Fibroblast of skin of abdomen (primary cell): ENCODE measurements around the gene SASH1.
A peak's percentile ranks its signal among the peaks of the same experiment; 100 is the strongest.
"Not testable (repeated sequence)": the region's sequence is repeated elsewhere in the genome, so short reads cannot be mapped to it uniquely, and the experiment has no call there.

ENCODE experiments used
- DNase-seq: peaks from one replicate; pipeline ENCODE4 v3.0.0-alpha.2; 2013

Gene SASH1

GRCh38 chr6:148370176-148370575 lies 27.5 kb downstream of the SASH1 start:
- no peak for DNase-seq

- no peak for DNase-seq
These were observed 31.6 kb downstream of the SASH1 start for GRCh38 chr6:148374040-148374774.

DNA sequence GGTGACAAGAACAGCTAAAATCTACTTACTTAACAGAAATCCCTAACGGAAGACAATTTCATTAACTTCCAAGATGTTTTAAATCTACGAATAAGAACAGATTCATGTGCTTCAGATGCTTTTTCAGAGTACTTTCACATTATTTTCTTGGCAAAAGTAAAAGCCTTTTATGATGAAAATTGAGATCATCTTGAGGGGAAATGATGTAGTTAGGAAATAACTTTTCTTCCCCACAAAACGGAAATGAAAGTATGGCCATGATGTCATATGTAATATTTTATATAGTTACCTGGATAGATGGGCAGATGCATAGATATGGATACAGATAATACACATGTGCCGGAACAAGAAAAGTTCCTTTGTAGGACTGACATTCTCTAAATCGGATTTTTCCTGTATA lies 32.8 kb downstream of the SASH1 start:
- DNase-seq: no peak

DNA sequence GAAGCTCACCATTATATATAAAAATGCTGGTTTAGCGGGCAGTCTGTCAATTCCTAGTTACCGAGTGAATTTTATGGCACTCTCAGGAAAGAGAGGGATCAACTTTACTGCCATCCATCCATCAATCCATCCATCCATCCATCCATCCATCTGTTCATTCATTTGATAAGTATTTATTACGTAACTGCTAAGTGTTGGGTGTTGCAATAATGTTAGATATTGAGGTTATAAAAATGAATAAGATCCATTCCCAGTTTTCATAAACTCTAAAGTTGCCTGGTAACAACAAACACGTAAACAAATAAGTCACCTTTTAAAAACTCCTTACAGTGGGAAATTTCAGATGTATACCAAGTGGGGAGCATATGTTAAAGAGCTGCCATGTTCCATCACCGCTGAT lies 36.8 kb downstream of the SASH1 start:
- no peak for DNase-seq

DNA sequence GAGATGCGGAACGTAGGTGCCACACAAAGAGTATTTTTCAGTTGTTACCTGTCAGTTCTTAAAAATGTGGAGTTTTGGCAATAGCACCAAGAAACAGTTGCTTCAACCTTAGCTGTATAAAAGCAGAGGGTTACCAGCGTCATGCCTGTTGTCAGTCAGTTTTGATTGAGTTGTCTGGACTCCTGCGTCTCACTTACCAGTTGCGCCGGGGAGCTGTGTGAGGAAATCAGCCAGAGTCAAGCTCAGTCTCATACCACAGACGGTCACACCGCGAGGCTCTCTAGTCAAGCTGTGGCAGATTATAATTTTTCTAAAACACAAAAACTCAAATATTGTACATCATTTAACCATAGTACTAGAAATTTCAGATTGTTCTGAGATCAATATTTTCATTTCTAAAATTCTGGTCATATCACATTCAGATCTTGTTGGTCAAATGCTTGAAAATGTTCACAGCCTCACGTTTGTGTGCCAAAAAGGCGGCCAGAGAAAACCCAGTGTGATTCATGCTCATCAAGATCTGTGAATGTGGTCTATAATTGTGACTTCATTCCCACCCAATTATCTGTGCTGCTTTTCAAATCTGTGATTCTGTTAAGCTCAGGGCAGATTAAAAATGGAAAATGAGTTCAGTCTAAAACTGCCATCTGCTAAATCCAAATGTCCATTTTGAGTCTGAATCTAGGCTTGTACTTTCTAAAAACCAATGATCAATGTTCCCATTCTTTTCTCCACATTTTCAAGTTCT lies 37.5 kb downstream of the SASH1 start:
- DNase-seq: peak; percentile 31

- not testable (repeated sequence) for DNase-seq
These were observed 39.4 kb downstream of the SASH1 start for GRCh38 chr6:148382051-148382450.

- no peak for DNase-seq
These were observed 40.2 kb downstream of the SASH1 start for GRCh38 chr6:148382861-148383260.

- no peak for DNase-seq
These were observed 41.2 kb downstream of the SASH1 start for GRCh38 chr6:148383658-148384368.

GRCh38 chr6:148385379-148385778 lies 42.7 kb downstream of the SASH1 start:
- DNase-seq: no peak

- DNase-seq: no peak
These were observed 45.9 kb downstream of the SASH1 start for GRCh38 chr6:148388521-148388920.

GRCh38 chr6:148389086-148389485 lies 46.4 kb downstream of the SASH1 start:
- DNase-seq: no peak

GRCh38 chr6:148389917-148390316 lies 47.3 kb downstream of the SASH1 start:
- no peak for DNase-seq

- not testable (repeated sequence) for DNase-seq
These were observed 49.5 kb downstream of the SASH1 start for GRCh38 chr6:148392127-148392526.

GRCh38 chr6:148392671-148393070 lies 50.0 kb downstream of the SASH1 start:
- DNase-seq: peak; percentile 36

- DNase-seq: no peak
These were observed 53.0 kb downstream of the SASH1 start for GRCh38 chr6:148395583-148396101.

DNA sequence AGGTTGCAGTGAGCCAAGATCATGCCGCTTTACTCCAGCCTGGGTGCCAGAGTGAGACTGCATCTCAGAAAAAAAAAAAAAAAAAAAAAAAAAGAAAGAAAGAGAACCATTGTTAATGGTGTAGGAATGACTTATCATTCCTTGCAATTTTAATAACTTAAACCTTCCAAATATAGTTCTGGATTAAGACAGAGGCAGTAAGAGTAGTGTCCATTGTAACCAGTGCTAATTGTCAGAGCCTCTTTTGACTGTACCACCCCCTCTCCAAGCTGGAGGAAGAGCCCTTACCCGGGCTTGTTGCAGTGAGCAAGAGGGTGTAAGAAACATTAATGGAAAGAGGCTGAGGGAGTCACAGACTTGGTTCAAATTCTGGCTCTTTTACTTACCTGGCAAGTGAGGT lies 53.8 kb downstream of the SASH1 start:
- no peak for DNase-seq

GRCh38 chr6:148396926-148397325 lies 54.3 kb downstream of the SASH1 start:
- DNase-seq: no peak

- no peak for DNase-seq
These were observed 55.6 kb downstream of the SASH1 start for GRCh38 chr6:148398244-148398643.

DNA sequence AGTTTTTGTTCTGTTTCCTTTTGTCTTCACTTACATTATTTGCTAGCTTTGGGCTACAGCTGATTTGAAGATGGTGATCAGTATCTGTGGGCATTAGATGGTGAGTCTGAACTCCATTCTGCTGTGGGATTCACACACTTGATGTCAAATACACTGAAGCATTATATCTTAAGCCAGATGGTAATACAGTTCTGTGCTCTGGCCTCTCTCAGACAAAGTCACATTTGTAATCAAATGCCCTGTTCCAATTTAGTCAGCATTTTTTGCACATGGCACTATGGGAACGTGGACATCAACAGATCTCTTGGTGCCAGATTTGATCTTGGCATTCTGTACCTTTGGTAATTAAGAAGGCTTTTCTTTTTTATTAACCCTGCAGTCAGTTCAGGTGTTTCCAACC lies 56.0 kb downstream of the SASH1 start:
- no peak for DNase-seq

GRCh38 chr6:148401571-148401970 lies 58.9 kb downstream of the SASH1 start:
- DNase-seq: no peak

GRCh38 chr6:148404456-148405054 lies 61.9 kb downstream of the SASH1 start:
- no peak for DNase-seq

DNA sequence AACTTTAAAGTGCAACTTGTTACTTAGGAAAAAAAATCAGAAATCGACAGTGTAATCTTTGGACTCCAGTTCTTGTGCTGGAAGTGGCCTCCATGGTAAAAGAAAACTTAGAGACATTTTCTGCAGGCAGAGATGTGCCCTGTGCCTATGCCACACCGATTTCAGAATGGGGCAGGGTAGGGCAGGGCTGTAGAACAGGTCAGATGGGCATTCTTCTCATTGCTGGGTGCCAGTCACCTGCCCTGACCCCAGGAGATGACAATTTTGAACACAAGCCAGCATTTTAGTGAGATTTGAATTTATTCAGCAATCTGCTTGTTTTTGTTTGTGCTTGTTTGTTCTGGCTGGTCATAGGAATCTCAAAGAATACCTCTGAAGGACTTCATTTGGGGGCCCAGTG lies 63.3 kb downstream of the SASH1 start:
- no peak for DNase-seq
